Right atrium auricular region (tissue), 2 donors: ENCODE data around the gene IL31. TPM values are rescaled to one million over a fixed set of nuclear protein-coding genes. Genes with fewer than 3 reads are reported as not detected.
A peak's percentile ranks its signal among the peaks of the same experiment; 100 is the strongest.
"Not testable (repeated sequence)": the region's sequence is repeated elsewhere in the genome, so short reads cannot be mapped to it uniquely, and the experiment has no call there.

Experiments used
- DNase-seq: peaks from one replicate; pipeline ENCODE4 v3.0.0-alpha.2; 2019; ENCODE audit warnings: low spot score
- H3K27ac ChIP-seq, 2 donors: fragments of 200-600 bp; sonication (generic); 1 replicate in 1 of 2; 2 replicates in 1 of 2; pipeline ENCODE4 v1.5.1; 2016 to 2019
- H3K27me3 ChIP-seq, 2 donors: fragments of 200-600 bp; sonication (generic); one replicate each; pipeline versions ENCODE4 v1.5.1 to v1.6.0; 2017 to 2019
- H3K36me3 ChIP-seq: fragments of 200-600 bp; sonication (generic); one replicate; pipeline ENCODE4 v1.5.1; 2016
- H3K4me1 ChIP-seq, 2 donors: fragments of 200-600 bp; sonication (generic); one replicate each; pipeline versions ENCODE4 v1.5.1 to v1.6.0; 2017 to 2019
- H3K4me3 ChIP-seq, 2 donors: fragments of 200-600 bp; sonication (generic); 1 replicate in 1 of 2; 2 replicates in 1 of 2; pipeline ENCODE4 v1.5.1; 2017 to 2019; ENCODE audit warnings: mild to moderate bottlenecking in 1 of 2, moderate library complexity in 1 of 2
- H3K9me3 ChIP-seq, 2 donors: fragments of 200-600 bp; sonication (generic); one replicate each; pipeline ENCODE4 v1.5.1; 2019
- total RNA-seq, 2 donors: library from RNA; depleted of rRNA; stranded (reverse); fragments of >200 nt; gene quantifications; one replicate each; pipeline ENCODE4 v1.1.0, GENCODE V29; 2016
- TF ChIP-seq, protein P1 (sequence below), 2 donors: fragments of 200-600 bp; sonication (generic); IDR thresholded peaks; one replicate each; pipeline ENCODE4 v1.5.1; 2019; ENCODE audit warnings: antibody characterized with exemption in 2 of 2

IL31 gene
- total RNA-seq, 2 donors from 2014 or later, result not detected

DNA sequence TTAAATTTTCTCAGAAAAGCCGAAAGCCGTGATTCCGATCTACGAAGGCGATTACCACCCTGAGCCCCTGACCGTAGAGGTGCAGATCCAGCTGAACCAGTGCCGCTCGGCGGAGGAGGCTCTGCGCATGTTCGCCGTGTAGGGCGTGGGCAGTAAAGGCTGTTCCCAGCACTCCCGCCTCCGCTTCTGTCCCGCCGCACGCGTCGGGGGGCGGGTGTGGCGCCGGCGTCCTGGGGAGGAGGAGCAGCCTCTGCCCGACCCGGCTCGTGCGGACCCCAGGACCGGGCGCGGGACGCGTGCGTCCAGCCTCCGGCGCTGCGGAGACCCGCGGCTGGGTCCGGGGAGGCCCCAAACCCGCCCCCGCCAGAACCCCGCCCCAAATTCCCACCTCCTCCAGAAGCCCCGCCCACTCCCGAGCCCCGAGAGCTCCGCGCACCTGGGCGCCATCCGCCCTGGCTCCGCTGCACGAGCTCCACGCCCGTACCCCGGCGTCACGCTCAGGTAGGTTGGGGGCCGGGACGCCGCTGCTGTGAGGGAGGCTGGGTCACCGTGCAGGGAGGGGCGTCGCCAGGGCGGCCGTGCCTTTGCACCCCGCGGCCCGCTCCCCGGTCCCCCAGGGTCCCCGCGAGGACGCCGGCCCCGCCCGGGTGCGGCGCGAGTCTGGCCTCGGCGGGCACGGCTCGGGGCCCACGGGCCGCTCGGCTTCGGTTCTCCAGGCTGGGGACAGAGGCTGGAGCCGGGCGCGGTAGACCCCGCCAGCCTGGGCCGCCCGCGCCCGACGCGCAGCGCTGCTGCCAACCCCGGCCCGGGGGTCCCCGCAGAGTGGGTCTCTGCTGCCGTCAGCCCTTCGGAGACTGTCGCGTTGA lies 29.5 kb upstream of the IL31 start, which contains the start of gene B3GNT4:
TSS of gene B3GNT4 (plus strand) at position 409 of the 866 bp plus-strand sequence. CDS start 910 bp downstream, outside the sequence.
- Histone ChIP-seq H3K36me3 (peaks cover 18% of the 10 kb centered on the region), H3K4me3 (peak within 1 kb of the TSS; percentile 43 to 64), H3K9me3 (no peaks in the 10 kb centered on the region), H3K27ac (no peak within 1 kb of the TSS), H3K4me1 (peaks cover 0 to 20% of the 10 kb centered on the region in 2 donors), H3K27me3 (peaks cover 0 to 23% of the 10 kb centered on the region in 2 donors)
- no peak for DNase-seq
- TF ChIP-seq, protein P1, sequence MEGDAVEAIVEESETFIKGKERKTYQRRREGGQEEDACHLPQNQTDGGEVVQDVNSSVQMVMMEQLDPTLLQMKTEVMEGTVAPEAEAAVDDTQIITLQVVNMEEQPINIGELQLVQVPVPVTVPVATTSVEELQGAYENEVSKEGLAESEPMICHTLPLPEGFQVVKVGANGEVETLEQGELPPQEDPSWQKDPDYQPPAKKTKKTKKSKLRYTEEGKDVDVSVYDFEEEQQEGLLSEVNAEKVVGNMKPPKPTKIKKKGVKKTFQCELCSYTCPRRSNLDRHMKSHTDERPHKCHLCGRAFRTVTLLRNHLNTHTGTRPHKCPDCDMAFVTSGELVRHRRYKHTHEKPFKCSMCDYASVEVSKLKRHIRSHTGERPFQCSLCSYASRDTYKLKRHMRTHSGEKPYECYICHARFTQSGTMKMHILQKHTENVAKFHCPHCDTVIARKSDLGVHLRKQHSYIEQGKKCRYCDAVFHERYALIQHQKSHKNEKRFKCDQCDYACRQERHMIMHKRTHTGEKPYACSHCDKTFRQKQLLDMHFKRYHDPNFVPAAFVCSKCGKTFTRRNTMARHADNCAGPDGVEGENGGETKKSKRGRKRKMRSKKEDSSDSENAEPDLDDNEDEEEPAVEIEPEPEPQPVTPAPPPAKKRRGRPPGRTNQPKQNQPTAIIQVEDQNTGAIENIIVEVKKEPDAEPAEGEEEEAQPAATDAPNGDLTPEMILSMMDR (IDR thresholded peaks at IDR 0.05), result no peak

DNA sequence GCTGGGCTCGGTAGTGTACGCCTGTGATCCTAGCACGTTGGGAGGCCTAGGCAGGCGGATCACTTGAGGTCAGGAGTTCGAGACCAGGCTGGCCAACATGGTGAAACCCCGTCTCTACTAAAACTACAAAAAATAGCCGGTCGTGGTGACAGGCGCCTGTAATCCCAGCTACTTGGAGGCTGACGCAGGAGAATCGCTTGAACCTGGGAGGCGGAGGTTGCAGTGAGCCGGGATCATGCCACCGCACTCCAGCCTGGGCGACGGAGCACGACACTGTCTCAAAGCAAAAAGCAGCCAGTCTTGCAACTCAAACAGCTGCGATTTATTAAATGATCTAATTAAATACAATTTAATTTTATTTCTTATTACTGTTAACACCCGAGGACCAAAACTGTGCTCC lies 28.8 kb upstream of the IL31 start:
- H3K27ac ChIP-seq, DNase-seq, H3K9me3 ChIP-seq: not testable (repeated sequence)
- H3K27me3 ChIP-seq, result peaks cover 0 to 23% of the 10 kb centered on the region in 2 donors
- peaks cover 11% of the 10 kb centered on the region for H3K36me3 ChIP-seq
- peak overlapping the region; percentile 43 to 64 for H3K4me3 ChIP-seq
- peaks cover 0 to 20% of the 10 kb centered on the region in 2 donors for H3K4me1 ChIP-seq

DNA sequence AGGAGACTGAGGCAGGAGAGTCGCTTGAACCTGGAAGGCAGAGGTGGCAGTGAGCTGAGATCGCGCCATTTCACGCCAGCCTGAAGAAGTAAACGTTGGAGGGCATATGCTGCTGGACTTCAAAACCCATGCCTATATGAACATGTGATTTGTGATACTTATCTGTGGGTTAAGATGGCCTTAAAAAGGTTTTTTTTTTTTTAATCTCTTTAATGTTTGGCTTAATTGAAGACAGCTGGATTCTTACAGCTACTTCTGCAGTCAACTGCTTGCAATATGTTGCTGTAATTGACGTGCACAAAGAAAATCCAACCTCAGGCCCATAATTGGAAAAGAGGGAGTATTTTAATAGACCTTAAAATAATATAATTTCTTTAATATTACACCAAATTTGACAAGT lies 28.0 kb upstream of the IL31 start:
- TF ChIP-seq, protein P1 (IDR thresholded peaks at IDR 0.05), result no peak
- peaks cover 3% of the 10 kb centered on the region for H3K36me3 ChIP-seq
- H3K27ac ChIP-seq, result no peak overlapping the region
- no peak overlapping the region for H3K4me3 ChIP-seq
- H3K4me1 ChIP-seq, result peaks cover 0 to 20% of the 10 kb centered on the region in 2 donors
- H3K9me3 ChIP-seq, result no peaks in the 10 kb centered on the region
- DNase-seq, result no peak
- peaks cover 0 to 23% of the 10 kb centered on the region in 2 donors for H3K27me3 ChIP-seq

DNA sequence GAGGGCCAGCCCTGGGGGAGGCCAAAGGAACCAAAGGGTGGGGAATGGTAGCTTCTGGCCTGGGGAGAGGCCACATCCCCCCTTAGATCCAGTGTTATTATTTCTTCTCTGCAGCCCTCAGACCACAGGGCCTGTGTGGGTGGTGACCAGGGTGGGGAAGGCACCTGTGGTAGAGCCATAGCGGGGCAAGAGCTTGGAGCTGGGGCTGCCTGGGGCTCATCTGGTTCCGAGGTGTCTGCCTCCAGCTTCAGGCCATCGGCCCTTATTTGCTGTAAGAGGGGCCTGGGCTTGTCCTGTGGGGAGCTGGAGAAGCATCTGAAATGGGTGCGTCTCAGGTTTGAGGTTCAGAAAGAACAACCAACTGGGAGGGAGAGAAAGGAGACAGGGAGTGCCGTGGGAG lies 27.4 kb upstream of the IL31 start:
- DNase-seq, result no peak
- H3K27me3 ChIP-seq, result peaks cover 0 to 23% of the 10 kb centered on the region in 2 donors
- H3K27ac ChIP-seq, result no peak overlapping the region
- no peaks in the 10 kb centered on the region for H3K36me3 ChIP-seq
- TF ChIP-seq, protein P1 (IDR thresholded peaks at IDR 0.05), result no peak
- peaks cover 0 to 20% of the 10 kb centered on the region in 2 donors for H3K4me1 ChIP-seq
- H3K9me3 ChIP-seq, result no peaks in the 10 kb centered on the region
- H3K4me3 ChIP-seq, result no peak overlapping the region

DNA sequence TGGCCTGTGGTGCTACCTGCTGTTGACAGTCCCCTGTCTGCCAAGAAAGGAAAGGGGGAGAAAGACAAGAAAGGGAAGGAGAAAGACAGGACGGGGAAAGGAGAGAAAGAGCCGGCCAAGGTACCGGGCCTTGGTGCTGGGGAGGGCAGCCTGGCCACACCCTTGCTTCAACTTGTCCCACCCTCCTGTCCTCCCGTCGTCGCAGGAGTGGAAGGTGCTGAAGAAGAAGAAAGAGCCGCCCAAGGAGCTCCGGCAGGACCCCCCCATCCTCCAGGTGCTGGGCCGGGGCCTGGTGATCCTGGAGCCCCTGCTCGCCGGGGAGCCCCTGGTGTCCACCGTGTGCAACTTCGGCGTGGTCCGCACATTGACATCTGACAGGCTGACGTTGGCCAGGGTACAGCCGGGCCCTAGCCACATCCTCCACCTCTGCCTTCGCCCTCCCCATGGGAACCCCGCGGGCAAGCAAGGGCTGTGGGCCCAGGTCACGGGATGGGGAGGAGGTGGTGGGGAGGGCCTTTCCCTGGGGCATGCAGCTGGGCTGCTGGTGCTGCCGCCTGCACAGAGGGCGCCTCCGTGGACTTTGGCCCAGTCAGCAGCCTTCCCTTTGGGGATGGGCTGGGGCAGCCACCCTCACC lies 26.6 kb upstream of the IL31 start:
- Histone ChIP-seq H3K9me3 (no peaks in the 10 kb centered on the region), H3K4me1 (peaks cover 0 to 20% of the 10 kb centered on the region in 2 donors), H3K27ac (no peak overlapping the region), H3K27me3 (peaks cover 0 to 23% of the 10 kb centered on the region in 2 donors), H3K4me3 (no peak overlapping the region), H3K36me3 (no peaks in the 10 kb centered on the region)
- no peak for DNase-seq
- TF ChIP-seq, protein P1 (IDR thresholded peaks at IDR 0.05), result no peak
